Breast epithelium (tissue), 4 donors: ENCODE measurements around the gene SELENOK. TPM values are rescaled to one million over a fixed set of nuclear protein-coding genes. Genes with fewer than 3 reads are reported as not detected.

Experiments used
- DNase-seq, 2 donors: peaks; one replicate each; pipeline ENCODE4 v3.0.0-alpha.2; 2019; ENCODE audit warnings: low spot score in 2 of 2
- H3K27ac ChIP-seq, 2 donors: fragments of 200-600 bp; sonication (generic) in 1 of 2; one replicate each; pipeline ENCODE4 v1.5.1; 2016 to 2019; ENCODE audit warnings: mild to moderate bottlenecking in 1 of 2
- H3K27me3 ChIP-seq, 2 donors: fragments of 200-600 bp; sonication (generic) in 1 of 2; one replicate each; pipeline versions ENCODE4 v1.5.1 to v1.6.0; 2017 to 2019; ENCODE audit warnings: control low read depth in 1 of 2, mild to moderate bottlenecking in 1 of 2
- H3K36me3 ChIP-seq: fragments of 200-600 bp; one replicate; pipeline ENCODE4 v1.5.1; 2019
- H3K4me1 ChIP-seq, 2 donors: fragments of 200-600 bp; sonication (generic); one replicate each; pipeline ENCODE4 v1.5.1; 2016 to 2019; ENCODE audit warnings: control low read depth in 1 of 2
- H3K4me3 ChIP-seq, 3 donors: fragments of 200-600 bp; sonication (generic); 1 replicate in 2 of 3; 2 replicates in 1 of 3; pipeline ENCODE4 v1.5.1; 2016 to 2019; ENCODE audit warnings: mild to moderate bottlenecking in 3 of 3, moderate library complexity in 2 of 3
- H3K9me3 ChIP-seq, 2 donors: fragments of 200-600 bp; sonication (generic) in 1 of 2; one replicate each; pipeline ENCODE4 v1.5.1; 2016 to 2019; ENCODE audit warnings: control low read depth in 1 of 2
- POLR2A ChIP-seq: fragments of 450-650 bp; IDR thresholded peaks from one replicate; pipeline ENCODE4 v1.6.1; 2016; ENCODE audit warnings: antibody characterized with exemption, mild to moderate bottlenecking, moderate library complexity
- POLR2AphosphoS5 ChIP-seq, 3 donors: sonication (generic); formaldehyde crosslinking; IDR thresholded peaks; one replicate each; pipeline ENCODE4 v1.6.1; 2017; ENCODE audit warnings: antibody characterized with exemption in 3 of 3
- intact Hi-C: fragments of 100-400 bp; cut with DNase I; formaldehyde crosslinking; loops from one replicate; pipeline ENCODE4 v1.15.1; 2023; ENCODE audit warnings: low total_unique reads
- total RNA-seq, 3 donors: library from RNA; depleted of rRNA; stranded (reverse); fragments of >200 nt; gene quantifications; one replicate each; pipeline ENCODE4 v1.1.0, GENCODE V29; 2016
- TF ChIP-seq, protein P1 (sequence below), 3 donors: fragments of 450-650 bp; IDR thresholded peaks; one replicate each; pipeline ENCODE4 v1.5.1; 2016 to 2017; ENCODE audit warnings: antibody characterized with exemption in 3 of 3, mild to moderate bottlenecking in 3 of 3, moderate library complexity in 3 of 3

Gene SELENOK
- total RNA-seq, 3 donors from 2014 or later: 42.4 to 63.6 (median 52.8) TPM

DNA sequence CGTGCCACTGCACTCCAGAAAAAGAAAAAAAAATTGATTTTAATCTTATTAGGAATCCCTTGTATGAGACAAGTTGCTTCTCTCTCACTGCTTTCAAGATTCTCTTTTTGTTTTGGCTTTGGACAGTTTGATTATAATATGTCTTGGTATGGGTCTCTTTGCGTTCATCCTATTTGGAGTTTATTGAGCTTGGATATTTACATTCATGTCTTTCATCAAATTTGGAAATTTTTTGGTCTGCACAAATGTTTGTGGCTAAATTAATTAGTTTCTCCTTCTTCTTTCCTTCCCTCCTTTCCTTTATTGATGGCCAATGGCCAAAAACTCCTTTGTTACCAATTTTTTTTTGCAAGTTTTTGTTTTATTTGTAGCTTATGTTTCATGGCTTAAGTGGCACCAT lies 28.1 kb upstream of the SELENOK start:
- DNase-seq: no peak
- no peak for TF ChIP-seq POLR2A
- TF ChIP-seq POLR2AphosphoS5 (IDR thresholded peaks at IDR 0.05): no peak
- TF ChIP-seq, protein P1, sequence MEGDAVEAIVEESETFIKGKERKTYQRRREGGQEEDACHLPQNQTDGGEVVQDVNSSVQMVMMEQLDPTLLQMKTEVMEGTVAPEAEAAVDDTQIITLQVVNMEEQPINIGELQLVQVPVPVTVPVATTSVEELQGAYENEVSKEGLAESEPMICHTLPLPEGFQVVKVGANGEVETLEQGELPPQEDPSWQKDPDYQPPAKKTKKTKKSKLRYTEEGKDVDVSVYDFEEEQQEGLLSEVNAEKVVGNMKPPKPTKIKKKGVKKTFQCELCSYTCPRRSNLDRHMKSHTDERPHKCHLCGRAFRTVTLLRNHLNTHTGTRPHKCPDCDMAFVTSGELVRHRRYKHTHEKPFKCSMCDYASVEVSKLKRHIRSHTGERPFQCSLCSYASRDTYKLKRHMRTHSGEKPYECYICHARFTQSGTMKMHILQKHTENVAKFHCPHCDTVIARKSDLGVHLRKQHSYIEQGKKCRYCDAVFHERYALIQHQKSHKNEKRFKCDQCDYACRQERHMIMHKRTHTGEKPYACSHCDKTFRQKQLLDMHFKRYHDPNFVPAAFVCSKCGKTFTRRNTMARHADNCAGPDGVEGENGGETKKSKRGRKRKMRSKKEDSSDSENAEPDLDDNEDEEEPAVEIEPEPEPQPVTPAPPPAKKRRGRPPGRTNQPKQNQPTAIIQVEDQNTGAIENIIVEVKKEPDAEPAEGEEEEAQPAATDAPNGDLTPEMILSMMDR (IDR thresholded peaks at IDR 0.05): no peak
- intact Hi-C loops: no loop called here
- no peaks in the 10 kb centered on the region for H3K9me3 ChIP-seq
- H3K27me3 ChIP-seq: peaks cover 0 to 4% of the 10 kb centered on the region in 2 donors
- no peak overlapping the region for H3K27ac ChIP-seq
- H3K4me1 ChIP-seq: no peaks in the 10 kb centered on the region
- no peaks in the 10 kb centered on the region for H3K36me3 ChIP-seq
- H3K4me3 ChIP-seq: no peak overlapping the region

DNA sequence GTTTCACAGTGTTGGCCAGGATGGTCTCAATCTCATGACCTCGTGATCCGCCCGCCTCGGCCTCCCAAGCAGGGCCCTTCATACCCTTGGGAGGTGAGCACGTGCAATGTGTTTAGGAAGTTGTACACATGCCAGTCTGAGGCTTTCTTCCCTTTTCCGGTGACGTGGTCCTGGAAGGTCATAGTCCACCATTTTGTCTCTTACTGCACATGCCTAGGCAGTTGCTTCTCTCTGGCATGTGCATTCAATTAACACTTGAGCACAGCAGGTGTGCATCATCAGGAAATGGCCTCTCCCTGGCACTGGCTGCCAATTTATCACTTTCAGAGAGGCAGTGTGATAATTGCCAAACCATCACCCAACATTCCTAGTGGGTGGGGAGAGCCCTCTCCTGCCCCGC lies 21.7 kb upstream of the SELENOK start:
- peaks cover 0 to 4% of the 10 kb centered on the region in 2 donors for H3K9me3 ChIP-seq
- TF ChIP-seq, protein P1 (IDR thresholded peaks at IDR 0.05): no peak
- no peak overlapping the region for H3K27ac ChIP-seq
- no peak overlapping the region for H3K4me3 ChIP-seq
- DNase-seq: no peak
- H3K4me1 ChIP-seq: no peaks in the 10 kb centered on the region
- intact Hi-C loops: no loop called here
- H3K27me3 ChIP-seq: peaks cover 0 to 4% of the 10 kb centered on the region in 2 donors
- H3K36me3 ChIP-seq: no peaks in the 10 kb centered on the region

- Histone ChIP-seq H3K4me1 (no peaks in the 10 kb centered on the region), H3K9me3 (no peaks in the 10 kb centered on the region), H3K27ac (no peak overlapping the region), H3K36me3 (no peaks in the 10 kb centered on the region), H3K27me3 (no peaks in the 10 kb centered on the region), H3K4me3 (no peak overlapping the region)
- no peak for DNase-seq
- TF ChIP-seq, protein P1 (IDR thresholded peaks at IDR 0.05): no peak
- TF ChIP-seq POLR2AphosphoS5 (IDR thresholded peaks at IDR 0.05): no peak
- TF ChIP-seq POLR2A: no peak
- intact Hi-C loops: no loop called here
Observed at GRCh38 chr3:53902711-53903110, 11.1 kb upstream of the SELENOK start.

DNA sequence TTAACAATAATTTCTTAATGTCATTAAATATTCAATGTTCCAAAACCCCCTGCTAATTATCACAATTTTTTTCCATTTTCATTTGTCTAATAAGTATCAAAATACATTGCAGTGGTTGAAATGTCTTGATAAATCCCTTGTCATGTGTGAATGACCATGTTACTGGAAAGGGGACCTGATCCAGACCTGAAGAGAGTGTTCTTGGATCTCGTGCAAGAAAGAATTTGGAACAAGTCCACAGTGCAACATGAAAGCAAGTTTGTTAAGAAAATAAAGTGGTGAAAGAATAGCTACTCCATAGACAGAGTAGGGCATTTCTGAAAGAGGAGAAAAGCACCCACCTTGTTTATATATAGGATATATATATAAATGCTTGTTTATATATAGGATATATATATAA lies 10.4 kb upstream of the SELENOK start:
- H3K27ac ChIP-seq: no peak overlapping the region
- DNase-seq: no peak
- H3K9me3 ChIP-seq: no peaks in the 10 kb centered on the region
- peaks cover 0 to 4% of the 10 kb centered on the region in 2 donors for H3K27me3 ChIP-seq
- intact Hi-C loops: no loop called here
- TF ChIP-seq, protein P1 (IDR thresholded peaks at IDR 0.05): no peak
- TF ChIP-seq POLR2A: no peak
- TF ChIP-seq POLR2AphosphoS5 (IDR thresholded peaks at IDR 0.05): no peak
- no peaks in the 10 kb centered on the region for H3K4me1 ChIP-seq
- H3K36me3 ChIP-seq: no peaks in the 10 kb centered on the region
- H3K4me3 ChIP-seq: no peak overlapping the region

GRCh38 chr3:53900666-53901331 lies 9.1 kb upstream of the SELENOK start:
- DNase-seq: no peak
- Histone ChIP-seq H3K9me3 (no peaks in the 10 kb centered on the region), H3K4me1 (no peaks in the 10 kb centered on the region), H3K36me3 (no peaks in the 10 kb centered on the region), H3K27ac (no peak overlapping the region), H3K4me3 (no peak overlapping the region), H3K27me3 (peaks cover 0 to 4% of the 10 kb centered on the region in 2 donors)
- TF ChIP-seq, protein P1 (IDR thresholded peaks at IDR 0.05): no peak
- no peak for TF ChIP-seq POLR2A
- TF ChIP-seq POLR2AphosphoS5 (IDR thresholded peaks at IDR 0.05): no peak
- intact Hi-C loops: no loop called here
